ENCODE results near the gene FGFBP1.
"Not testable (repeated sequence)": the region's sequence is repeated elsewhere in the genome, so short reads cannot be mapped to it uniquely, and the experiment has no call there.

The FGFBP1 gene

DNA sequence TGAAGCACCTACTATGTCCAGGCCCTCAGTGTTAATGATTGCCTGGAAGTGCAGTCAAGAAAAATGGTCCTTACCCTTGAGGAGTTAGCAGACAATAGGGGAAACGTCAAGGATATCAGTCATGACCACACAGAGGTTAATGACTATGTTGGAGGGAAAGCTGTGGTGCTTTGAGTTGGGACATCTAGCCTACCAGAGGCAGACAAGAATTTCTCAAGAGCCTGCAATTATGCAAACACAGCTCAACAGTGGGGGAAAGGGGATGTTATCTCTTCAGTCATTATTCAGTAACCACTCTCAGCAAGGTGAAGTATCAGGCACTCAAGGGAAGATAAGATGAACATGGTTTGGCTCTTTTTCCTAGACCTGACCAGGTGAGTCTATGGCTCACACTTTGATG lies 7.0 kb upstream of the FGFBP1 start:
- DNase-seq (ENCODE audit: low spot score), result no peak

GRCh38 chr4:15944895-15945294 lies 6.4 kb upstream of the FGFBP1 start:
- no peak for DNase-seq (ENCODE audit: low spot score)

- no peak for DNase-seq (ENCODE audit: low spot score)
Measured at GRCh38 chr4:15942283-15942682, 3.7 kb upstream of the FGFBP1 start.

GRCh38 chr4:15938182-15938581 lies 358 bp downstream of the FGFBP1 start:
- no peak for DNase-seq (ENCODE audit: low spot score)

DNA sequence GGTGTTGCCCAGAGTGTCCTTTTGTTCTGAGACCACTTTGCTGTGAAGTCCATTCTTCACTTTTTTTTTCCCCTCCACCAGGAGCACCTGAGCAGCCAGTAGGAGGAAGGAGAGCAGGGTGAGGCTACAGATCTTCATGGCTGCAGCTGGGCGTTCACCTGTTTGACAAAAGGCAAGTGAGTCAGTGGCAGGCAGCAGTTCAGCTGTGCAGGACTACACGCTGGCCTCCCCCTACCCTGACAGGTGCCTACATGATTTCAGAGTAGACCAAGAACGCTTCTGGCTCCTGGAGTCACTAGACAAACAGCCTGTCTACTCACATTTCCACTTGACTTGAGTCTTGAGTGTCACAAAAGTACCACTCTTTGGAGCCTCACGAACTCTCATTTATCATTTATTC lies 2.0 kb downstream of the FGFBP1 start:
- no peak for DNase-seq (ENCODE audit: low spot score)

GRCh38 chr4:15935504-15936402 lies 2.8 kb downstream of the FGFBP1 start:
- no peak for DNase-seq (ENCODE audit: low spot score)

DNA sequence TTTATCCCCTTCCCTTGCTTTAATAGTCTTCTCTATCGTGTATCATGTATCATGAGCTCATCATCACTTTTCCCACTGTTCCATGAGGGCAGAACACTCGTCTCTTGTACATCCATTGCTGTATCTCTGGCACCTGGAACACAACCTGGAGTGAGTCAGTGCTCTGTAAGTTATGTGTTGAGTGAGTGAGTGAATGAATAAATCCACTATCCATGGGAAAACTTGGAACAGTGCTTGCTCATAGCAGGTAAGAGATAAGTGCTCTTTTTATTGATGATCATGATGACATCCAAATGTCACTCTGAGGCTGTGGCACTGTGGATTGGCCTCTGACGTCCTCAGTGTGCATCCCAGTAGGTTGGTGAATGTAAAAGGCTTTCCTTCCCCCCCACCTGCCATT lies 4.3 kb downstream of the FGFBP1 start:
- no peak for DNase-seq (ENCODE audit: low spot score)

GRCh38 chr4:15931451-15932210 lies 6.9 kb downstream of the FGFBP1 start:
- no peak for DNase-seq (ENCODE audit: low spot score)

DNA sequence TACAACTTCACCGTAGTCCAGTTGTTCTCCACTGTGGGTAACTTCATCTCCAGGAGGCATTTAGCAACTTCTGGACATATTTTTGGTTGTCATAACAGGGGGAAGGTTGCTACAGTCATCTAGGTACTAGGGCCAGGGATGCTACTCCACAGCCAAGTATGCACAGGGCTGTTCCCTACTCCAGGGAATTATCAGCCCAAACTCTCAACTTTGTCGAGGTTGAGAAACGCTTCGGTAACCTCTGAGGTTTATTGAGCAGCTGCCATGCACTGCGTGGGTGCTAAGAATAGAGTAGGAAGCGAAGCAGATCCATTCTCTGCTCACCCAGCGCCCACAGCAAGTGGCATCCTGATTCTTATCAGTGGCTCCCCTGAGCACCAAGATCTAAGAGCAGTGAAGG lies 8.2 kb downstream of the FGFBP1 start:
- no peak for DNase-seq (ENCODE audit: low spot score)

DNA sequence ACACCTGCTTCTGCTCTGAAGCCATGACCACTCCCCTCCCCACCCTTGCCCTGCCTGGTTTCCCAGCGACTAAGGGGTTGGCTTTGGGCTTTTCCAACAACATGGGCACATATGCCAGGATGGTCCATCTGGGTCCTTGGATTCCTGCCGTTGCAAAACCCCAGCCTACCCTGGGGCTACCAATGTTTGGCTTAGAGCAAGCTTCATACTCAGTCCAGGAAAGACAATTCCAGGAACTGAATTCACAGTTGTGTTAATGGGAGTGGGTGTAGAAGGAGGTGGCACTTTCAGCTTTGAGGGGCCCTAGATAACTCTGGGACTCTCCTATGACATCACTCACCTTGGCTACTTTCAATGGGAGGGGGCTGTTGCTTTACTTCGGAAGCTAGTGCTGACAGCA lies 9.0 kb downstream of the FGFBP1 start:
- no peak for DNase-seq (ENCODE audit: low spot score)

DNA sequence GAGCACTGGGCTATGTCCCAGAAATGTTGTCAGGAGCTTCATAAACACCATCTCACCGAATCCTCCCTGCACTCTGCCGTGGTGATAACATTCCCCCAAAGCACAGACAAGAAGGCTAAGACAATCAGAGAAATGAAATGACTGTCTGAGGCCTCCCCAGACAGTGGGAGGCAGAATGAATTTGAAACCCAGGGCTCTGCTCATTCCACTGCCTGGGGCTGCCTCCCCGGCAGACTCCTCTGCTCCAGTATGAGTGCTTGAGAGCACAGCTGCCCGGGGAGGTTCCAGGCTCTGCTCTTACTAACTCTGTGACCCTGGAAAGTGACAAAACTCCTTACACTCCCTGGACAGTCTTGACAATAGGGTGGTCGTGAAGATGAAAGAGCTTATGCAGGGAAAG lies 9.7 kb downstream of the FGFBP1 start:
- DNase-seq (ENCODE audit: low spot score), result no peak

DNA sequence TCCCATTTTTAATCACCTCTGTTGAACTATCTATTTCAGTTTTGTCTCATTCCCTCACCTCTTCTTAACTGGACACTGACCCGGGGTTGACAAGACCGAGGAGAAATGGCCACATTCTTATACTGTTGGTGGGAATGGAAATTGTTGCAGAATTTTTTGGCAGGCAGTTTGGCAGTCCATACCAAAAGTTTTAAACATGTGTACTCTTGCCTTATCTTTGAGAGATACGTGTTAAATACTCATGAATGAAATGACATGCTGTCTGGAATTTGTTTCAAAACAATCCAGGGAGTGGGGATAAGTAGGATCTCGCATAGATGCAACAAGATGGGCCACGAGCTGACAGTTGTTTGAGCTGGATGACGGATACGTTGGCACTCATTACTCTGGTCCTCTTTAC lies 12.1 kb downstream of the FGFBP1 start:
- no peak for DNase-seq (ENCODE audit: low spot score)

DNA sequence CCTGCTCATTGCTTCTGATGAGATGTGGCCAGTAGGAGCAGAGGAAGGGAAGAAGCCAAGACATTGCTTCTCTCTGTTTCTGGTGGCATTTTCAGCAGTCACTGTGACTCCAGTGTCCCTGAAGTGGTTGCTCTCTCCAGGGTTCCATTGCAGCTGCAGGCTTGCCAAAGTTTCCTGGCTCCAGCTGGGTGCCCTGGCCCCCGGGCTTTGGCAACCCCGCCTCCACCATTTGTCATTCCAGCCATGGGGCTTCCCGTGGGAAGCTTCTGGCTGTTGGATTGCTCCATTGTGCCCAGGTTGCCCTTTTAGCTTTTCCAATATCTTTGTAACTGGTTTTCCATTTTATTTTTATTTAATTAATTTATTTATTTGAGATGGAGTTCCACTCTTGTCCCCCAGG lies 12.7 kb downstream of the FGFBP1 start:
- DNase-seq (ENCODE audit: low spot score), result no peak

DNA sequence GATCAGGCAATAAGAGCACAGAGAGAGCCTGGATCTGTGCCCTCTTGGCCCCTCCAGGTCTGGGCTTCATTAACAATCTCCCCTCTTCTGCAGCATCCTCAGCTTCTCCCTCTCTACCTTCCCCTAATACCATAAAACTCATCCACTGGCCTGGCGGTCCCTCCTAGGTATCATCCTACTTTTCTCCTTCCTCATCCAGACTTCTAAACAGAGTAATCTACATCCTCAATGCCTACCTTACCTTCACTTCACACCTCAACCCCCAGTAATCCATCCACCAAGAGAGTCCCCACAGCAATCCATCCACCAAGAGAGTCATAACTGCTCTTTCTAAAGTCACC lies 17.0 kb downstream of the FGFBP1 start:
- no peak for DNase-seq (ENCODE audit: low spot score)

DNA sequence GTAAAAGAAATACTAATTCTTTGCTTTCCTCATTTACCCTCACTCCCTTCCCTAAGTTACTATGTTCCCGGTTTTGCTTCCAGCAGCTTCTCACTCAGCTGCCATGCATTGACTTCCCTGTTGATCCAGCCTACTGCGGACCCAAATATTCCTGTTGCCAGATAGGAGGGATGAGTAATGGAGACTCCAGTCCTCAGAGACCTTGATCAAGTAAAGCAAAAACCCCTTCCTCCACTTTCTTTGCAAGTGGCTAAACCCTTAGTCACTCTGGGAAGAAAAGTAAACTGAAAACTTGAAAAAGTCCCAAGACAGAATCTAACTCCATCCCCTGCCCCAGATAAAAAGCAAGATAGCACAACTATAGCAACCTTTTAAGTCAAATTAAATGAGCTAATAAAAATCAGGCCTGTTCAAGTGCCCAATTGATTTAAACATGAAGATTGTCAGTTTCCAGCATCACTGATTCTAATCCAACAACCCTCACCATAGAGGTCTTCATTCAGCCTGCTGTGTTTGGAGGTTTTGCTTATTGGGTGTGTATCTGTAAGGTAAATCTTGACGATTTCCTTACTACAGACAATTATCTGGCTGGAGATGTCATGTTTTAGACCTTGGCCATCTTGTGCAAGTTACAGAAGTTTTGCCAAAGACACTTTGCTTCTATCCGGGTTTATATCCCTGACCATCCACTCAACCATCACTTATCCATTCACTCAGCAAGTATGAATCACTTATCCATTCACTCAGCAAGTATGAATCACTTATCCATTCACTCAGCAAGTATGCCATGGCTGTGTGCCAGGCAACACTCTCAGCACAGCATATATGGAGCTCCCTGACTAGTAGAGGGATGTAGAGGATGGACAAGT lies 17.6 kb downstream of the FGFBP1 start:
- no peak for DNase-seq (ENCODE audit: low spot score)

DNA sequence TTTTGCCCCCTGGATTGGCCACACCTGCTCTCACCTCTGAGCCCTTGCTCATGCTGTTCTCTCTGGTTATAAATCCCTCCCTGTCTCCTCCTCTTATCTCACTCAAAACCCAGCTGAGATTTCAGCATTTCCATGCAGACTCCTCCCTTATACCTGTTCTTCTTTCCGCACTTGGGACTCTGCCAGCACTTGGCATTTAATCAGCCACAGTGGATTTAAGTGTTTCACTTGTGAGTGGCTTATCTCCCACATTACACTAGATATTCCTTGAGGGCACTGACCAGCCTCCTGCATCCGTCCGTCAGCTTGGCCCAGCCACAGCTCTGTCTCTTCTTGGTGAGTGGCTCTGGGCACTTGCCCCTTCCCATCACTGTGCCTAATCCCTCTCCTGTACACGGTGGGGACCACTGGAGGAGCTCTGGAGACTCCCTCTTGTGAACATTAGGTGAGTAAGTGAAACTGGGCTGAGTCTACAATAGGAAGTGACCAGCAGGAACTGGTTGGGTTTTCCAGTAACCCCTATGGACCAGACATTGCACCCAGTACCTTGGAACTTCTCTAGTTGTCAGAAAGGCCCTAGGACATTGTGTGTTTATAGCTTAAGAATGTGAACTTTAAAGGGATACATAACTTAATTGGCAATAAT lies 19.9 kb downstream of the FGFBP1 start:
- no peak for DNase-seq (ENCODE audit: low spot score)

DNA sequence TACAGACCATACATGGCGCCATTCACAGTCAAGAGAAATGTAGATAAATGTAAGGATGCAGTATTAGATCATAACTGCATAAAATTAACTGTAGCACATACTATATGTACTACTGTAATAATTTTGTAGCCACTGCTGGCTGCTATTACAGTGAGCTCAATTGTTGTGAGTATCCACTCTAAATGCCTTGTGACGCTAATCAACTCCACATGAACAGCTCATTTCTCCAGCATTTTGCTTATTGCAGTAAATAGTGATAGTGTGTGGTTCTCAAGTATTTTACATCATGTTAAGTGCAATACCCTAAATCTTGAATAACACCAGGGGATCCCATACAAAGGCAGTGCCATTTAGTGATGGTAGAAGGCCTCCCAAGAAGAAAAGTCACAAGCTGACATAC lies 21.2 kb downstream of the FGFBP1 start:
- DNase-seq (ENCODE audit: low spot score), result no peak

GRCh38 chr4:15916358-15916757 lies 22.2 kb downstream of the FGFBP1 start:
- not testable (repeated sequence) for DNase-seq (ENCODE audit: low spot score)

GRCh38 chr4:15914736-15915135 lies 23.8 kb downstream of the FGFBP1 start:
- DNase-seq (ENCODE audit: low spot score), result no peak

DNA sequence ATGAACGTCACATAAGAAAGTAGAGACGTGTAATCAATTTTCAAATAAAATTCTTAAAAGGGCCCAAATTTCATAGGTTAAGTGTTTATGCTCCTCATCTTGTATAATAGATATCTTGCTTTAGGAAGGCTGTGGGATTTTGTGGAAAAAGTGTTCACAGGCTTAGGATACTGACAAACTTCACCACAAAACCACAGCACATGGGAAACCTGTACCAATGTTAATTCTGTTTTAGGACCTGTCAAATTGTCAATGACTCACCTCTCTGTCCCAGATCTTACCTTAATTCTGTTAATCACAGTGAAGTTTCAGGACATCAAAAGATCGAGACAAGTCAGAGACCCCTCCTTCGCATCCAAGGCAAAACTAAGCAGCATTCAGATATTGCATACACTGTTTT lies 24.2 kb downstream of the FGFBP1 start:
- DNase-seq (ENCODE audit: low spot score), result no peak

DNA sequence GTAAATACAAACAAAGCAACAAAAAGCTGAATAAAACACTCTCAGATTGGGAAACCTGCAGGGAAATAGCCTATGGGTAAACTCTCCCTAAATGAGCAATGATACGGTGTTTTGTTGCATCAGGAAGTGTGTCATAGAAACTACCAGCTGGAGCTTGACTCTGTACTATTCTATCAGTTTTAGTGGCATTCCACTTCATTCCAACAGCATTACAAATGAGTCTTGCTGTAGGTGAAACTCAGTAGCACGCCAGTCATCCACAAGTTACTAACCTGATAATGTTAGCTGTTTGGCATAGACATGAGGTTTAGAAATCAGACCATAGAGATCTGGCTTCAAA lies 24.9 kb downstream of the FGFBP1 start:
- no peak for DNase-seq (ENCODE audit: low spot score)

DNA sequence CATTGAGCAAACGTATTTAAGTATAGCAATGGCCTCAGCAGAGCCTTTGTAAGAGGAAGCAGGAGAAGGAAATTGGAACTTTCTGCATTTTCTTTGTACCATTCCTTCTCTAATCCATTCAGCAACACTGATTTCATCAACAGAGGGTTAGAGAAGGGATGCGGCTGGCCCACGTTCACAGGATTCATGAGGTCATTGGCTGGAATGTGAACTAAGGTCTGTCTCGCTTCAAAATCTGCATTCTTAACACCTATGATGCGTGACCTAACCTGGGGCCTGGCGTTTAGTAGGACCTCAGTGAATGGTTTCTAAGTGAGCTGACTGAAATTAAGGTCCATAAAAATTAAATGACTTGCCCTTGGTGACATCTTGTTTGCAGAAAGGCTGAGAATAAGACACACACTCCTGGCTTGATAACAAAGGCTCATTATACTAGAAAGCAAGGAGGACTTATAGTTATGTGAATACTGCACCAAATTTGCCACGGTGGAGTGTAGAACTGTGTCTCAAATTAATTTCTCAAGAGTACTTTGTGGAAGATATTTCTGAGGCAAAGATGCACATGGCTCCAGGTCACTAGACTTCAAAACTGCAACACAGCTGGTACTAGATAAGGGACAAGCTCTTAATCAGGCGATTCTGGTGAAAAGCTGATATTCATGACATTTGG lies 25.4 kb downstream of the FGFBP1 start:
- no peak for DNase-seq (ENCODE audit: low spot score)
